Choroid plexus epithelial cell (primary cell): Measurements from ENCODE around the gene IGDCC3.
A peak's percentile ranks its signal among the peaks of the same experiment; 100 is the strongest.
"Not testable (repeated sequence)": the region's sequence is repeated elsewhere in the genome, so short reads cannot be mapped to it uniquely, and the experiment has no call there.

Experiments
- DNase-seq: peaks from one replicate; pipeline ENCODE4 v3.0.0-alpha.2; 2010; ENCODE audit warnings: low read depth
- H3K4me3 ChIP-seq: 2 replicates; pipeline ENCODE4 v1.5.1; 2011; ENCODE audit warnings: low read depth, mild to moderate bottlenecking, control low read depth, low read length, moderate library complexity
- CTCF ChIP-seq: conservative IDR thresholded peaks from 2 replicates; pipeline ENCODE4 v1.5.1; 2011; ENCODE audit warnings: low read depth, mild to moderate bottlenecking, control low read depth, inconsistent platforms, low read length, moderate library complexity

IGDCC3 gene

GRCh38 chr15:65355173-65355987, 22.4 kb downstream of the IGDCC3 start:
- DNase-seq, result no peak
- no peak for TF ChIP-seq CTCF
- H3K4me3 ChIP-seq, result peak overlapping the region; percentile 36

- H3K4me3 ChIP-seq, result no peak overlapping the region
- no peak for TF ChIP-seq CTCF
- DNase-seq, result no peak
Observed at GRCh38 chr15:65354835-65355172, 23.0 kb downstream of the IGDCC3 start.

GRCh38 chr15:65351972-65352371, 25.8 kb downstream of the IGDCC3 start:
- H3K4me3 ChIP-seq, DNase-seq: not testable (repeated sequence)

DNA sequence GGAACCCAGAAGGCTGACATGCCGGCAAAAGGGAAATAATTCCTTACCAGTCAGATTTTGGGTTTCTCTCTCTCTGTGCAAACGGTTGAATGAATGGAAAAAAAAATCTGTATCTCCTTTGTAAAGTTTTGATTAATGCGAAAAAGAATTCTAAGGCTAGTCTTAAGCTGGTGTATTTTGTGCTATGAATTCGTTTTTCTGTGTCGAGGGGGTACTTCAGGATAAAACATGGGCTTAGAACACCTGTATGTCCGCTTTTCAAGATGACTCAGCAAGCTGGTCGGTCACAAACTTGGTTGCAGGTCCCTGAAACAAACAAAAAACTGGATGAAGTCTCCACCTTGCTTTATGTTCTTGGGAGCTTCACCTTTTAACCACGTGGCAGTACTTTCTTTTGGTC, 28.5 kb downstream of the IGDCC3 start:
- no peak for TF ChIP-seq CTCF
- DNase-seq, result no peak
- no peak overlapping the region for H3K4me3 ChIP-seq

DNA sequence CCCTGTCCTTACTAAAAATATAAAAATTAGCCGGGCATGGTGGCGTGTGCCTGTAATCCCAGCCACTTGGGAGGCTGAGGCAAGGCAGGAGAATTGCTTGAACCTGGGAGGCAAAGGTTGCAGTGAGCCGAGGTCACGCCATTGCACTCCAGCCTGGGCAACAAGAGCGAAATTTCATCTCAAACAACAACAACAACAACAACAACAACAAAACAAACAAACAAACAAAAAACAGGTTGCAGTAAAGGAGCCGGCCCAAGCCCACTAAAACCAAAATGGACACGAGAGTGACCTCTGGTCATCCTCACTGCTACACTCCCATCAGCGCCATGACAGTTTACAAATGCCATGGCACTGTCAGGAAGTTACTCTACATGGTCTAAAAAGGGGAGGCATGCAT, 30.0 kb downstream of the IGDCC3 start:
- H3K4me3 ChIP-seq, DNase-seq: not testable (repeated sequence)

DNA sequence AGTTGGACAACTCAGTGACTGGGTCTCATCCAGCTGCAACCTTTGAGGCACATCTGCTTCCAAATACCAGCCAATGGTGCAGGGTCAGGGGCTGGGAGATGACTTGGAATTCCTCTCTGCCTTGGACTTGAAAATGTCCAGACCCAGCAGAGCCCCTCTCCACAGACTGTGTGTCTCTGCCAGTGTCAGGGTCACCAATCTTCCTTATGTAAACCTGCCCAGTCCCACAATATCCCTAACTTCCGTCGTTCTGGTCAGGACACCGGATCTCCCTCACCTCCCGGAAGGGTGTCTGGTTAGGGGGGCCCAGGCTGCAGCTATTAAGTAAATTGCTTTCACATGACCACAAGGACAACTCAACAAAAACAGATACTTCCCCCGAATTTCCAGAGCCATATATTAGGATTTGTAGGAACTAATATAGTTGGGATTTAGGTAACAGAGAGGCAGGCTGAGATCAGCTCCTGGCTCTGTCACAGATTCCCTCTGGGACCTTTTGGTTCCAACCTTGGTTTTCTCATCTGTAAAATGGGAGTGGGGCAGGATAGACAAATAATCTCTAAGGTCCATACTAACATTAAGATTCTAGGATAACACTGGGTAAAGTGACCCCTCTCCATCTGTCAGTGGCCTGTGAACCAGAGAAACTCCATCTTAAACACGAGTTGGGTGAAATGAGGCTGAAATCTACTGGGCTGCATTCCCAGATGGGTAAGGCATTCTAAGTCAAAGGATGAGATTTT, 30.8 kb downstream of the IGDCC3 start:
- H3K4me3 ChIP-seq, result no peak overlapping the region
- no peak for DNase-seq
- TF ChIP-seq CTCF, result no peak

DNA sequence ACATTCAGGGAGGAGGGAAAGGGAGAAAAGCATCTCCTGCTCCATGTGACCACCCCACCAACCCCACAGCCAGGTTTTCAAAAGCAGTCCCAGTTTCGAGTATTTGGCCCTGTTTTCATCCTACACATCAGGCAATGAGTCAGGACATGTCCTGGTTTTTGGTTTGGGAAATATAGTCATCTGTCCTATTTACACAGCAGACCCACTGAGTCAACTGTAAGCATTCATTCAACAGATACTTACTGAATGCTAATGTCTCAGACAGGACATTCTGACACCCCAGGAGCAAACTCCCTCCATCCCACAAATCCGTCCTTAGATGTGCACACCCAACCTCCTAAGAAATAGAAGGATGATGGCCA, 32.9 kb downstream of the IGDCC3 start:
- DNase-seq, result no peak
- H3K4me3 ChIP-seq, result no peak overlapping the region
- TF ChIP-seq CTCF, result no peak
